CD4-positive, alpha-beta T cell treated with Interferon gamma for 1 hour (primary cell): ENCODE results near the gene ATP8A1.
"Not testable (repeated sequence)": the region's sequence is repeated elsewhere in the genome, so short reads cannot be mapped to it uniquely, and the experiment has no call there.

ENCODE experiments used
- DNase-seq: peaks from one replicate; pipeline ENCODE4 v3.0.0-alpha.2; 2020

ATP8A1 gene

DNA sequence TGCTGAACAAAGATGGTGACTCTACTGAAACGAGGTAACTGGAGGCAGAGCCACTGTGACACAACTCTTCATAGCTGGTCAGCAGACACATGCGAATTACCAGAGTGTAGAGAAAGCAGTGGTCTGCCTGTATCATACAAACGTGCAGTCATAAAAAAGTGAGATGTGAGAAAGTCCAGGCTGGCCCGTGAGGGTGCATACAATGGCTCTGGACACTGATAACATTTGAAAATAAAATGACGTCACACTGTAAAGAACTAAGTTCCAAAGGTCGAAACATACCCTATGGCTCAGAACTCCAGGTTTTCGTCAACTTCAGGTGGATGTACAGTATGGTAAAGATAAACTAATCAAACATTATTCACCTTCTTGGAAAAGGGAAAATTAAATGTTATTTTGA, 163.9 kb downstream of the ATP8A1 start:
- DNase-seq: no peak

DNA sequence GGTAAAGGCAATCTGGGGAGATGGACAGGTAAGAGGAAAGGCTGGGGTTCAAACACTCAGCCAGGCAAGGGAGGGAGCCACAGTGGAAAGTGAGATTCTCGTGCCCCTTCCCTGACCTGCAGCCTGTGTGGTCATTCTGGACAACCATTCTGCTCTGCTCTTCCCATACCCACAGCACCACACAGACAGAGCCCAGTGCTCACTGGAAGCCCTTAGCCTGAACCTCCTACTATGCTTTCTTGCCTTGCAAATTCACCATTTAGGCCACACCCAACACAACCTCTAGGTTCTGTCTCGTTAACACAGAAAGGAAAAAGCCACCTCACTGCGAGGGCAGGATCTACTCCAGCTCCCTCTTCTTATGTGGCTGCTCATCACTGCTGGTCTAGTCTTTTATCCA, 166.9 kb downstream of the ATP8A1 start:
- DNase-seq: no peak

DNA sequence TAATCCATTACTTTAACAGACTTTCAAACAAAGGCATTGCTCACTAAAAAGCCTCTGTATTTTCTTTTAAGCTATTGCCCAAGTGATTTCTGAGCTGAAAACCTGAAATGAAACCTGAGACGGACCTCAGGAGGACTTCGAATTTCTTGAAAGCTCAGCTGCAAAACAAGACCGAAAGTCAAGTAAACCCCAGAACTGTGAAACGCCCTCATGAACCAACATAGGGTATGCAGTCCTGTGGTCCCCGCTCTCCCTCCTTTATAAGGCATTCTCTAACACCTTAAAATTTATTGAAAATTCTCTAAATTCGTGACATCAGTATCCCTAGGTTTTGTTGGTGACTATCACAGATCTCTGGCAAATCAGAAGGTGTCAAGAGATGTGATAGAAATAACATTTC, 167.8 kb downstream of the ATP8A1 start:
- no peak for DNase-seq

DNA sequence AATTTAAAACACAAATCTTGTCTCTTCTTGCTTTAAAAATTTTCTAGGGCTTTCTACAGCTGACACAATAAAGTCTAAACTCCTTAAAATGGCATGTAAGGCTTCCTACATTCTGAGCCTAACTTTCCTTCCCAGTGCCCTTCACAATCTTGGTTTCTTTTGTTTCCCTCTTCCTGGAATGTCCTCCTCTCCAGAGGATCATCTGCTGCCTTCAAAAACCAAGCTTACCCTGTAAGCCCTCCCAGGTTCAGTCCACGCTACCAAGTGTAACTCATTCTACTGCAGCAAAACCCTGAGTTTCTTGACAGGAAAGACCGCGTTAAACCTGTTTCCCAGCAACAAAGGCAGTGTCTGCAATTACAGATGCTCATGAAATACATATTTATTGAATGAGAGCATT, 168.4 kb downstream of the ATP8A1 start:
- DNase-seq: no peak

DNA sequence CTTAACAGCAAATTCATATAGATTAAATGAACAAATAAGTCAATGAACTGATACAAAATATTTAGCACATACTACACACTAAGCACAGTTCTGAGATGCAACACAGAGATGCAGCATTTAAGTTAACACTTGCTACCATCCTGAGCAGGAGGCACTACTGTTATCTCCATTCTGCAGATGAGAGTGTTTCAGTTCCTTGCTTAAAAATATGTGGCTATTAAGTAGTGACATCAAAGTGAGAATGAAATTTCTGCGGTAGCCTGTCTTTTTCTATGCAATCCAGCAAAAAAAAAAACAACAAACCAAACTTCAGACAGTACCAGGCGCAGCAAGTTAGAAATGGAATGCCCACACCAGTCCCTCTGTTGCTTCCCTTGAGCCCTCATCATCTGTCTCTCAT, 168.8 kb downstream of the ATP8A1 start:
- no peak for DNase-seq

DNA sequence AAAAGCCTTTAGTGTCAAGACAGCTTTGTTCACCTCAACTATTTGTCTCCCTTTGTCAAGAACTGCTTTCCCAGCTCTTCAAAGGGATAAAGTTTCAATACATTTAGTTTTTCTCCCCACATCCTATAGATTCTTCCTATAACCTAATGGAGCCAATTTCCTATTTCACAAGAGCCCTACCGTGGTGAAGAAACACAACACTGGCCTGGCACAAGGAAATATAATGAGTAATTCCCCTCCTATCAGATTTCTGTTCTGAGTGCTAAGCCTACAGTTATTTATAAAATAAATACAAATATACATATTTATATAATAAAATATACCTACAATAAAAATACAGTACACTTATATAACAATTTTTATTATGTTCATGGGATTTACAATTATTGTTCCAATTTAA, 169.7 kb downstream of the ATP8A1 start:
- no peak for DNase-seq

DNA sequence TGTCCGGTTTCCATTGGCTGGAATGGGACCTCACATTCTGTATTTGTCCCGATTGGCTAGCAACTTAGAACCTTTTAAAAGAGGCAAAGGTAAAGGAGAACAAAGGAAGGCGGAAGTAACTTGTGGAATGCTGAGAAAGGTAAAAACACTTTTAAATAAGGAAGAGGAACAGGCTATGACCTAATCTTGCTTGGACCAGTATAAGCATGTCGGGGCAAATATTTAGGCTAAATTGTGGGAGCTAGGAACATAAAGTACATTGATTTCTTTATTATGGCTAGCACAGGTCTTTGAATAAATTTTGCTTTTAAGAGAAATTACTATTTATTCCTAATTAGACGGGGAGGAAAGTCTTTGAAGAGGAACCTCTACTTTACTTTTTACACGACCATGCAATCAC, 170.7 kb downstream of the ATP8A1 start:
- not testable (repeated sequence) for DNase-seq

DNA sequence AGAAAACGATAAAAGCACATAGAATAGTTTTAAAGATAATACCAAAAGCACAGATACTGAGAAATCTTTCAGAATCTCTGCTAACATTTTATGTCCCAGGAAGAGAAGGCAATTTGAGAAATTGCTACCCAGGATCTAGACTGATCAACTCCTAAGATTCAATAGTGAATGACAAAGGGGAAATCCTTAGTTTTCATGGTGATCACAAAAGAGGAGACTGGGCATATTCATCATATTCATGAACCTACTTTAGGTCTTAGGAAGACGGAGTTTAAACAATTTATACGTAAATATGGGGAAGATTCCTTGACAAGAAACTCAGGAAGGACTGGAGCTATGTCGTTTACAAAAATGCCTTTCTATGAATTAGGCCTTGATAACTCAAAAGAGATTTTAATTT, 172.3 kb downstream of the ATP8A1 start:
- no peak for DNase-seq

DNA sequence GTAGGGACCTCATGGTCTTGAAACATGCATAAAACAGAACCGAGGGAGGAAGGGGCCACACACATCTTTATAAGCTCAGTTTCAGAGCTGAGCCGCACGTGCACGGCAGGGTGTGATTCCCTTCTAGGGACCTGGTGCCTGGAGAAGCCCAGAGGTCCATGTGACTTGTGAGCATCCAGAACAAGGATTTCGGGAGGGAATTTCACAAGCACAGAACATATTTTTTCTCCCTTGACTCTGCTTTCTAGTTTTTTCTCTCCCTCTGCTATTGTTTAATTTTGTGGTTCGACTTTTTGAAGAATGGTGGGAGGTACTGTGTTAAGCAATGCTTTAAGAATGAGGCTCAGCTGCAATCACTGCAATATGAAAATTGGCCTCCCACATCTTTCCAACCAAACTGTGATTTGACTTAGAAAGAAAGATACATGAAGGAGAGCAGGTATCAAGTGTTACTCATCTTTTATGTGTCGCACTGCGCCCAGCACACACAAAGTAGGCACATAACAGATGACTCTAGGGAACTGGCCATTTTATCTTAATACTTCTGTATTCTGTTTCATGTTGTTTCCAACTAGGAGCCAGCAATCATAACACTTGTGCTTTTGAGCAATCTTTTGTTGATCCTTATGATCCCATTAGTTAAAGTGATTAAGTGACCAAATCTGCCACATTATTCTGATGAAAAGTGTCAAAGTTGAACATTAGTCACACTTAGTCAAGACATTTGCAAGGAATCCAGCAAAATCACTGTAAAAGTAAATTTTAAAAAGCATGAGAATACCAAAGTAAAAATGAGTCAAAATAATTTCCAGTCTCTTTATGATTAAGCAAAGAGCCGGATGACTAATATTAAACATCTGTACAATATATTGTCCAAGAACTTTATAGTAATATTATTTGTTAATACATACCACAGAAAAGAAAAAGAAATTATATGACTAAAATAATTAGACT, 173.2 kb downstream of the ATP8A1 start:
- no peak for DNase-seq

DNA sequence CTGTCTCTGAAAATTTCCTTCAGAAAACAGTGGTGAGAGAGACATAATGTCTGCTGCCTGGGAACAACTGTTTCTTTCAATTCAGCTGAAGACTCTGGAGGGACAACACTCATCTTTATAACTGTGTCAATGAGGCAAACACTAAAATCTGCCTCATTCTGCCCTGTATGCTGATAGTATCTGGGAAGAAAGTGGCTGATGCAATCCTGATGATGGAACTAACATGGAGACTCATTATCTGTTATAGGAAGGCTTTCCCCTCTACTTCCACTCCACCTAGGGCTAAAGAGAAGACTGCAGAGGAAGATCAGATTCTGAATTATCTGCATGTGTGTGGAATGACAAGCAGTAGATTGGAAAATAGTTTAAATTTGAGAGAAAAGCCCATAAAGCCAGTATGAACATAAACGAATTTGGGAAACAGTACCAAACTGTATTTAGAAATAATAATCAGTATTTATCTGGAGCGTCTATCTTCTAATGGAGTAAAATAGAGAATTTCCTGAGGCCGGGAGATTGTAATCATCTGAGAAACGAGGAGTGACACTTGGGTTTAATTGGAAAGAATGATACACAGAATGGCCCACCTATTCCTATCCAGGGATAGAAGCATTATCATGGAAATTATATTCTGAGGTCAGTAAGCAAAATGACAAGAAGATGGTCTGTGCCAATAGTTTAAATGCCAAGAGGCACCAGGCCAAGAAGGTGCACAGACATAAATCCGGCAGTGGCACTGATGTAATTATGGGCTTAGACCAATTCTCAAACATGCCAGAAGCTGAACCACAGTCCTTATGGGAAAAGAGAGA, 174.2 kb downstream of the ATP8A1 start:
- DNase-seq: no peak

DNA sequence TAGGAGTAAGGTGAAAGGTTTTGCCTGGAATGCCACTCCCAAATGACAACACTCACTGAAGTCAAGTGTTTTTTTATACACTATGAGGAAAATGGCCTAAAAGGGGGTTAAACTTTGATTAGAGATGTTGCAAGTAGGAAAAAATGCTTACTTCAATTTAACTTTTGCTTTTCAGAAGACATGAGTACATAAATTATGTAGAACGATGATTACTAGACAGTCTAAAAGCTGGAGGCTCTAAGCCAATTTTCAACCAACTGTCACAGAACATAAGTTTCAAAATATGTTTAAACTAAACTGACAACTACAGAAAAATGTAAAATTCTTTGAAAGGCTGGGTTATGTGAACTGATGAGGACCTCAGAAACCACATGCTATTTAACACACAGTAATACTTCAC, 176.2 kb downstream of the ATP8A1 start:
- no peak for DNase-seq

DNA sequence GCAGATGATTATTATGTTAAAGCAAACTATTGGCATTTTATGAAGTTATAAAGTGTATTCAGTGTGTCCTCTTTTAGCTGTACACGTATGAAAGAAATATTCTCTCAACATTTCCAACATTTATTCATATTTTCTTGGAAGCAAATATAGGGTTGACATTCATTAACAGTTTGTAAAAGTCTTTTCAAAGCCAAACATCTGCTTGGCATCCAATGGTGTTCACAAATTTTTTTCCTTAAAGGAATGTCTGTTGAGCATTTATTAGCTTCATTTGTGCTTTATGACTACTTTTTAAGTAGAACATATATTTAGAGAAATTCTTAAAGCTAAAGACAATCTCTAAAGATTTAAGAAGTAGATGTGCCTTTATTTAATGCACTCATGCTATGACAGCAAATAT, 176.6 kb downstream of the ATP8A1 start:
- no peak for DNase-seq

DNA sequence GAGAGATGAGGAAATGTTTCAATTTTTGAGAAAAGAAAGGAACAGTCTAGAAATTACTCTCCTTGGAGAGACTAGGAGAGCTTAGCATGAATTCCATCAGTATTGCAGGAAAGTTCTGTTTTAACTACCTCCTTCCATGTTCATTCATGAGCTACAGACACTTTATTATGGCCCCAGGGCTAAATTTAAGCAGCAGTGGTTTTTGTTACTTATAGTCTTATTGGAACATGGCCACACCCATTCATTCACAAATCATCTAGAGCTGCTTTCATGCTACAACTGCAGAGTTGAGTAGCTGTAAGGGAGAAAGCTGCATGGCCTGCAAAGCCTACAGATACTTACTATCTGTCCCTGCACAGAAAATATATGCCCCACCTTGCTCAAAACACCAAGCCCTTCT, 178.0 kb downstream of the ATP8A1 start:
- DNase-seq: no peak

DNA sequence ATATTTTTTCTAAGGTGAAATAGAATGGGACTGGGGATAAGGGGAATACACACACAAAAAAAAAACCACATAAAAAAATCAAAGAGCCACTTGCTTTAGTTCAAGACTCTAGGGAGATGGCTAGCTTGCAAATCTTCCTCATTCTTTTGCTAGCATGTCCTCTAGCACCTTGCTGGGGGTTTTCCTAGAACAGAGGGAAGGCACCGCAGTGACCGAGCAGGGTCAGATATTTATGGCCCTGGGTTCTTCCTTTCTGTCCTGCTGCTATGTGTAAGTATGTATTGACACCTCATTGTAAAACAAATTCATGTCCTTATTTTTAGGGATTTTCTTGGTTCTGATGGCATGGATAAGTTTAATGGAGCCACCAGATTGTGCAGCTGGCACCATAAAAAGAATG, 178.4 kb downstream of the ATP8A1 start:
- no peak for DNase-seq

DNA sequence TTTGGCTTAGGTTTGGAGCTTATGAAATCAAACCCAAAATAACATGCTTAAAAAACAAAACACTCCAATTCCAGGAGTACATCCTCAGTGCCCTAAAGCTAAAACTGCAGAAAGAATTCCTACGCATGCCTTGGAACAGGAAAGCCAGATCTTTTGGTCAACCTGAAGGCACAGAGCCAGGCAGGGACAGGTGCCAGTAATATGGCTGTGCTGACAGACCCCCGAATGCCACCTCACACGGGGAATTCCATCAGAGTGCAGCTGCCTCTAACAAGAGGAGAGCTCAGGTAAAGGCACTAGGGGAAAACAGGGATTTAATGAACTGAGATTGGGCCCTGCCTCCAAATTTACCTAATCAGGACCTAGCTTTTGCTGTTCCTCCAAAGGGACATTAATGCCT, 182.5 kb downstream of the ATP8A1 start:
- no peak for DNase-seq

DNA sequence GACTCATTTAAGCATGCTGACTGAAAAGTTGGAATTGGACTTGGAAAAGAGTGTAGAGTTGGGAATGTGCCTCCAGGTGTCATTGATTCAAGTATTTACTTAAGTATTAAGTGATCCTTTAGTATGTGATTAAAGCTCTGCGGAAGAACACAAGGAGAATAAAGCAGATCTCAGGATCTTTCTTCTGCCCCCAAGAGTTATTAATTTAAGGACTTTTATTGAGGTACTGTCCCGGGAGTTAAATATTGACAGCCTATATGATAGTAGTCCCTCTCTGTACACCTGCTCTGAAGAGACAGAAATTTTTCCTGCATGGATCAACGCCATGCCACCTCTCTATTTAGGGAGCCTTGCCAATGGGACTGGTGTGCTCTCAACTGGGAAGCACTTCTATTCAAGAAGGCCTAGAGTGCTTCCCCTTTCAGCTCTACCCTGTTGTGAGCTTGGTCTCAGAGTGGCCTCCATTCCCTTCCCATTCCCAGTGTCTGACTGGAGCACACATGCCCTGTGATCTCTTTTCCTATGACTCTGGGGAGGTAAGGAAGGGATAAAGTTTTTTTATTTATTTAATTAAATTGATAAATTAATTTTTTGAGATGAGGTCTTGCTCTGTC, 183.7 kb downstream of the ATP8A1 start:
- DNase-seq: no peak

DNA sequence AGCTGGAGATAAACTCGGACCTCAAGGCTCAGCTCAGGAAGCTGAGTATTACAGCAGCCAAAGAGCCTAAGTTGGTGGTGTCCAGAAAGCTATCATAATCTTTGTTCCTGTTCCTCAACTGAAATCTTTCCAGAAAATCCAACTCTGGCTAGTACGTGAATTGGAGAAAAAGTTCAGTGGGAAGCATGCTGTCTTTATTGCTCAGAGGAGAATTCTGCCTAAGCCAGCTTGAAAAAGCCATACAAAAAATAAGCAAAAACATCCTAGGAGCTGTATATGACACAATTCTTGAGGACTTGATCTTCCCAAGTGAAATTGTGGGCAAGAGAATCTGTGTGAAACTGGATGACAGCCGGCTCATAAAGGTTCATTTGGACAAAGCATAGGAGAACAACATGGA, 185.0 kb downstream of the ATP8A1 start:
- no peak for DNase-seq

DNA sequence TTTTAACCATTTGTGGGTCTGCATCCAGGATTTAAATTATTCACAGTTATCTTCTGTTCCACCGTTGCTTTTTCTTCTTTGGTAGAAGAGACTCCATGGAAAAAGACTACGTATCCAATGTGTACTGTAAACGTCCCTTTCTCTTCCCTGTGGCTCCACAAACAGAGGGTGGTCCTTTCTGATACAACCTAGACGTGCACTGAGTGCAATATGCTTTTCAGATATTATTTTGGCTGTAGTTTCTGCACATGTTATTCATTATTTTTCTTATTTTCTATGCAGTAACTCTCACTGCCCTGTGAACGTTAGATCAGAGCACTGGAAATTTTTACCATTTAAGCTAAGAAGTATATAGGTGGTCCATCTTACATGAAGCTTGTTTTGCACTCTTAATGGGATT, 186.9 kb downstream of the ATP8A1 start:
- no peak for DNase-seq

DNA sequence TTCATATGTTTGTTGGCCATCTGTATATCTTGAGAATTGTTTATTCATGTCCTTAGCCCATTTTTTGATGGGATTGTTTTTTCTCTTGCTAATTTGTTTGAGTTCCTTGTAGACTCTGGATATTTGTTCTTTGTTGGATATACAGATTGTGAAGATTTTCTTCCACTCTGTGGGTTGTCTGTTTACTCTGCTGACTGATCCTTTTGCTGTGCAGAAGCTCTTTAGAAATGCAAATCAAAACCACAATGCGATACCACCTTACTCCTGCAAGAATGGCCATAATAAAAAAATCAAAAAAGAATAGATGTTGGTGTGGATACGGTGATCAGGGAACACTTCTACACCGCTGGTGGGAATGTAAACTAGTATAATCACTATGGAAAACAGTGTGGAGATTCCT, 189.1 kb downstream of the ATP8A1 start:
- not testable (repeated sequence) for DNase-seq

DNA sequence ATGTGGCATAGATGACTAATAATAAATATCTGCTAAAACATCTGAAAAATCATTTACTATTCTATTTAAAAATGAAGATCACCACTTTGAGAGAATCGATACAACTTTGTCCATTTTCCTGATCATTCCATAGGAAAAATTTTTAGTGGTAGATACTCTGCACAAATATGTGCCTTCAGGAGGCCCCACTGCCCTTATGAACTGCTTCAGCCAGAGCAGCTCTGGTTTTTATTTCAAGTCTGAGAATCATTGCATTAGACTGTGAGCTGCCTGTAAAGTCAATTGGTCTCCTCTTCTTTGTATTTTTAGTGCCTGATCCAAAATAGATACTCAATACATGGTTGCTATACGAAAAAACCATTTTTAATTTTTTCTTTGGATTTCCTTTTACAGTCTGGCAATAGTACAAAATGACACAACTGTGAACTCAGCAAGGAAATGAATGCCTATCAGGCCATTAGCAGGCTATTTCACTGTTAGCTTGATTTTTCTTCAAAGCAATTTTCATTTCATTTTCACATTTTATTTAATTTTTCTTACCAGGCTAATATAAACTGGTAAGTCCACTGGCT, 190.5 kb downstream of the ATP8A1 start:
- DNase-seq: no peak

DNA sequence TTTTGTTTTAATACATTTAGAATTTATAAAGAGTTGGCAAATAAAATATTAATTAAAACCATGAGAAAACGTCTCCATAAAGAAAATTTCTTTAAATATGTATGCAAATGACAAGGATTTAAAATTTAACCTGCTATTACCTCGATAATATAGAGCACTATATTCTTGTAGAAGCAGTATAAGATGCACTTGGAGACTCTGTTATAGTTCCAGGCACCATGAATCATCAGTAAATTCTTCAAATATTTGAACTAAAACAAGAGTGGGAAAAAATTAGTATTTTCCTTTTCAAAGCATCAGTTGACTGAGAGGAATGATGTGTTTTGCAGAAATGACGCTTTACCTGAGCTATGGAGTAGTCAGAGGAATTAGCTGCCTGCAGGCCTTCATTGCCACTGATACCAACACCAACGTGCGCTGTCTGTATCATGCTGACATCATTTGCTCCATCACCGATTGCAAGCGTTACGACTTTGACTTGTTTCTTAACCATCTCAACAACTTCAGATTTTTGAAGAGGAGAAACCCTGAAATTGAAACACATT, 192.3 kb downstream of the ATP8A1 start:
- no peak for DNase-seq

DNA sequence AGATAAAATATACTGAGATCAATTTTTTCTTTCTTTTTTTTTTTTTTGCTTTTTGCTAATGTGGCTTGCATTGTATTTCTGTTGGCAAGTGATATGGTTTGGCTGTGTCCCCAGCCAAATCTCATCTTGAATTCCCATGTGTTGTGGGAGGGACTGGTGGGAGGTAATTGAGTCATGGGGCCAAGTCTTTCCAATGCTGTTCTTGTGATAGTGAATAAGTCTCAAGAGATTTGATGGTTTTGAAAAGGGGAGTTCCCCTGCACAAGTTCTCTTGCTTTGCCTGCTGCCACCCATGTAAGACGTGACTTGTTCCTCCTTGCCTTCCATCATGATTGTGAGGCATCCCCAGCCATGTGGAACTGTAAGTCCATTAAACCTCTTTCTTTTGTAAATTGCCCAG, 195.7 kb downstream of the ATP8A1 start:
- not testable (repeated sequence) for DNase-seq

DNA sequence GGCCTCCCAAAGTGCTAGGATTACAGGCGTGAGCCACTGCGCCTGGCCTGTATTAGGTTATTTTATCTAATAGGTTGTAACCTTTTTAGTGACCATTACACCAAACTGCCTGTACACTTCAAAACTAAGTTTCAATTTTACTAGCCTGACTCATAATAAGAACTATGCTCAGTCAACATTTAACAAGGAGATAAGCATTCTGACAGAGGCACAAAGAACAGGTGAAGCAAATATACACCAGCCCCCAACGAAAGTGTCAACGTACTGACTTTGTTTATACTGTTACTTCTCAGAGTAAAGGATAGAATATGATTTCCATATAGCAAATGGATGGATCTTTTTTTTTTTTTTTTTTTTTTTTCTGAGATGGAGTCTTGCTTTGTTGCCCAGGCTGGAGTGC, 196.9 kb downstream of the ATP8A1 start:
- DNase-seq: no peak
